ENCODE results near the gene C3. TPM values are rescaled to one million over a fixed set of nuclear protein-coding genes. Genes with fewer than 3 reads are reported as not detected.

Gene C3
- total RNA-seq, 1 experiment from 2014 or later, result 7.0 TPM

DNA sequence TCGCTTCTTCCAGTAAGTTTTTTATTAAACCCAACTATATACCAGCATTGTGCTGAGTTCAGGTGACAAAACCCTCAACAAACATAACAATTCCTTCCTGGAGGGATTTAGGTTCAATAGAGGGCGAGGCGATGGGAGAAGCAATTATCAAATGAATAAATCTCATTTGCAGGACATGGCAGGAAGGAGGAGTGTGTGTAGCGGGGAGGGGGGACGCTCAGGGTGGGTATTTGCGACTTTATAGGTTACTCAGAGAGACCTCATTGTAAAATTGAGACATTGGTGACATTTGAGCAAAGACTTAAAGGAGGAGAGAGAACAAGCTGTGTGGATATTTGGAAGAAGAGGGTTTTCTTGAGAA lies 3.9 kb downstream of the C3 start (continued):
- no peak for TF ChIP-seq EGR1 (IDR thresholded peaks at IDR 0.05; ENCODE audit: low read depth)
- TF ChIP-seq FOSL1 (IDR thresholded peaks at IDR 0.05; ENCODE audit: low read depth), result no peak
- TF ChIP-seq POLR2AphosphoS5 (IDR thresholded peaks at IDR 0.05; ENCODE audit: low read depth, low read length), result no peak
- TF ChIP-seq EZH2phosphoT487 (IDR thresholded peaks at IDR 0.05; ENCODE audit: borderline replicate concordance), result no peak
- no peak for TF ChIP-seq ZFX (IDR thresholded peaks at IDR 0.05)
- TF ChIP-seq SIN3A (IDR thresholded peaks at IDR 0.05; ENCODE audit: low read depth), result no peak

DNA sequence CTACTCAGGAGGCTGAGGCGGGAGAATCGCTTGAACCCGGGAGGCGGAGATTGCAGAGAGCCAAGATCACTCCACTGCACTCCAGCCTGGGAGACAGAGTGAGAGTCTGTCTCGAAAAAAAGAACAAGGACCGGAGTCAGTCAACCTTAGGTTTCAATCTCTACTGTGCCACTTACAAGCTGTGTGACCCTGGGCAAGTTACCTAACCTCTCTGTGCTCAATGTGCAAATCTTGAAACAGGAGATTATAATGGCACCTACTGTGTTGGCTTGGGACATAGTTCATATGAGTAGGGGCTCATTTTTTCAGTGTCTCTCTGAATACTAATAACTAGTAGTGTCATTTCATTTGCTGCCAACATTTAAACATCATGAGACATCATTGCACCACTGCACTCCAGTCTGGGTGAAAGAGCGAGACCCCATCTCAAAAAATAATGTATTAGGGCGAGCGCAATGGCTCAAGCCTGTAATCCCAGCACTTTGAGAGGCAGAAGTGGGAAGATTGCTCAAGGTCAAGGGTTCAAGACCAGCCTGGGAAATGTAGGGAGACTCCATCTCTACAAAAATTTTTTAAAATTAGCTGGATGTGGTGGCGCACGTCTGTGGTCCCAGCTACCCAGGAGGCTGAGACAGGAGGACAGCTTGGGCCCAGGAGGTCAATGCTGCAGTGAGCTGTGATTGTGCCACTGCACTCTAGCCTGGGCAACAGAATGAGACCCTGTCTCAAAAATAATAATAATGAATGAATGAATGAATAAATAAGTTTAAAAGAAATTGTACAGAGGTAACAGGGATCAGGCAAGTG lies 5.5 kb downstream of the C3 start:
- H3K27me3 ChIP-seq (ENCODE audit: insufficient read depth, low read length), result no peaks in the 10 kb centered on the region
- H3K79me2 ChIP-seq (ENCODE audit: insufficient read depth, low read length), result no peaks in the 10 kb centered on the region
- intact Hi-C loops (cut with micrococcal nuclease), result no loop called here
- ATAC-seq, result no peak
- CTCF ChIA-PET, result interaction anchor here (1.1 kb wide), 1 partner anchor 18 kb away, joined by 3 read pairs; no protein-coding TSS in a partner anchor
- peaks cover 2 to 17% of the 10 kb centered on the region in 2 experiments; a peak in 2 of 4 replicates for H3K4me1 ChIP-seq (ENCODE audit: control insufficient read depth in 1 of 2, insufficient read depth in 2 of 2, low read length in 2 of 2)
- H3K36me3 ChIP-seq (ENCODE audit: control insufficient read depth in 1 of 2, insufficient read depth in 2 of 2, low read length in 2 of 2), result no peaks in the 10 kb centered on the region
- RAD21 ChIA-PET (ENCODE audit: low non-redundant PET in 1 of 2, low total read pairs in 2 of 2, uncharacterized antibody in 2 of 2, unreplicated experiment in 2 of 2), result interaction anchor here in 1 of 2 experiments (0.7 kb wide), 1 partner anchor 731 kb away, joined by 3 read pairs; no protein-coding TSS in a partner anchor
- no peak overlapping the region for H3K4me2 ChIP-seq (ENCODE audit: low read length)
- H3K27ac ChIP-seq (ENCODE audit: low read depth, low read length), result no peak overlapping the region
- no peak overlapping the region for H3K9ac ChIP-seq (ENCODE audit: low read length)
- POLR2A ChIA-PET, result no interaction called here
- no peak for TF ChIP-seq ZFX (IDR thresholded peaks at IDR 0.05)
- TF ChIP-seq FOSL1 (IDR thresholded peaks at IDR 0.05; ENCODE audit: low read depth), result no peak
- TF ChIP-seq EGR1 (IDR thresholded peaks at IDR 0.05; ENCODE audit: low read depth), result no peak
- H3K9me3 ChIP-seq (ENCODE audit: control insufficient read depth in 1 of 2, insufficient read depth in 1 of 2, low read depth in 1 of 2, low read length in 2 of 2), result no peaks in the 10 kb centered on the region
- H3K9me2 ChIP-seq (ENCODE audit: insufficient read depth), result no peaks in the 10 kb centered on the region
- H3K4me3 ChIP-seq (replicated peaks in 1 of 2; ENCODE audit: low read depth in 1 of 2, low read length in 2 of 2), result no peak overlapping the region
- no TSS peak for BruUV-seq (replicated peaks)
- no peak for DNase-seq (ENCODE audit: low read depth, low spot score)
- H2AFZ ChIP-seq (ENCODE audit: low read depth, low read length, poor library complexity, severe bottlenecking), result no peak overlapping the region
- H4K20me1 ChIP-seq (ENCODE audit: insufficient read depth), result no peaks in the 10 kb centered on the region
